NCI-H82 (cell line): Measurements from ENCODE around the gene QRICH2.
"Not testable (repeated sequence)": the region's sequence is repeated elsewhere in the genome, so short reads cannot be mapped to it uniquely, and the experiment has no call there.

ENCODE experiments used
- DNase-seq: peaks from one replicate; lab custom pipeline; 2025; lab: John Stamatoyannopoulos, UW

Gene QRICH2

DNA sequence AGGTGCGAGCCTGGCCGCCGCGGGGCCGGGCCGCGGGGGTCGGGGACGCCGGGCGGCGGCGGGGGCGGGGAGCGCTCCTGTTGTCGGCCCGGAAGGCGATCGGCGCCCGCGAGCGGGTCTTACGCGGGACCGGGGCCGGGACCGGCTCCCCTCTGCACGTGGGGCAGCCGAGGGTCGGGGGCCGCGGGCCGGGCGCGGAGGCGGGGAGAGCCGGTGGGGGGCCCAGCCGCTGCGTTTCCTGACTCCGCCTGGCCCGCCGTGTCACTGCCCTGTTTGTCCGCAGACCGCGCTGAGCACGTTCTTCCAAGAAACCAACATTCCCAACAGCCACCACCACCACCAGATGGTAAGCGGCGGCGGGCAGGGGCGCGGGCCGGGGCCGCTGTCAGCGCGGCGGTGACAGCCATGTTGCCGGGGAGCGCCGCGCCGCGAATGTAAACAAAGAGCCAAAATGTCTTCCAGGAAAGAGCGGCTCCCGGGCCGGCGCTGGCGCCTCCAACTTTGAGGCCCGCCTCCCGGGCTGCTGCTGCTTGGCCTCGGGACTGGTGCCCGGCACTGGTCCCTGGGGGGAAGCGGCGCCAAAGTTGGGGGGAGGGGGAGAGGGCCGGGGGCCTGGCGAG lies 42.3 kb downstream of the QRICH2 start:
- peak; percentile 51 for DNase-seq

DNA sequence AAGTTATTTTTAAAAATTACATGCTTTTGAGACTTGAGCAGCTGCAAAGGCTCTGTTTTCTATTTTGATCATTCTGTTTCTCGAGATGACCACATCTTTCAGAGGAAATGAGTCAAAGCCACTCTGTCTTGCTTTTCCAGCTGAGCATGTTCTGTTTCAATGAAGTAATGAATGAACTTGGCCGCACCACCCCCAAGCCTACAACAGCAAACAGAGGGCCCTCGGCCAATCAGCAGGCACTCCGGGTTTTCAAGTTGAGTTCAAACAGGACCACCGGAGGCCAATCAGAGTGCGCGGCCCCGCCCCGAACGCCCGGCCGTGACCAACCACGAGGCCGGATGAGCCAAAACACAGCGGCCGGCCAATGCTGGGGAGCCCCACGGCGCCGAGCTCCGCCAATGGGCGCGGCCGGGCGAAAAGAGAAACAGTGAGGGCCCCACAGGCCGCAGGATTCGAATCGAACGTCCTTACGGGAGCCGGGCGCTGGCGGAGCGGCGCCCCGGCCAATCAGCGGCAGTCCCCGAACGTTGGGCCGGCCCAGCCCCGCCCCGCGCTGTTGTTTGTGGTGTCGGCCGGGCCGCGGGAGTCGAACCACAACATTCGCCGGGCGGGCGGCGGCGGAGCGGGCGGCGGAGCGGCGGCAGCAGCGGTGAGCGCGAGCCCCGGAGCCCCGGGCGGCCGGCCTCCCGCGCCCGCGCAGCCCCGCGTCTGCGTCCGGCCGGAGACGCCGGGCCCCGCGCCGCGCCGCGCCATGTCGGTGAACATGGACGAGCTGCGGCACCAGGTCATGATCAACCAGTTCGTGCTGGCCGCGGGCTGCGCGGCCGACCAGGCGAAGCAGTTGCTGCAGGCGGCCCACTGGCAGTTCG lies 43.1 kb downstream of the QRICH2 start, which contains the start of gene UBALD2:
Gene UBALD2 (plus strand): TSS at position 594 of the 869 bp plus-strand sequence. CDS start 158 bp downstream, at position 752.
- DNase-seq, result peak; percentile 99

DNA sequence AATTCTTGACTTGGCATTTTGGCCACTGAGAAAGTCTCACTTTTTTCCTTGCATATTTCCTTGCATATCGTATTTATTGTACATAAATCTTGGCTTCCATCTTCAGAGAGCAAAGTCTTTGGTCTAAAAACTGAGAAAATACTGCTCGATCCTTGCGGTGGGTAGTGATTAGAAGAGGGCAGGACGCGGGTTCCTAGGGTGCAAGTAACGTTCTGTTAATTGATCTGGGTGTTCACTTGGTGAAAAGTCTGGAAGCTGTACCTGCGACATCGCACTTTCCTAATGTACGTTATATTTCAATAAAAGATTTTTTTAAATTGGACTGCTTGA lies 43.7 kb downstream of the QRICH2 start:
- no peak for DNase-seq

DNA sequence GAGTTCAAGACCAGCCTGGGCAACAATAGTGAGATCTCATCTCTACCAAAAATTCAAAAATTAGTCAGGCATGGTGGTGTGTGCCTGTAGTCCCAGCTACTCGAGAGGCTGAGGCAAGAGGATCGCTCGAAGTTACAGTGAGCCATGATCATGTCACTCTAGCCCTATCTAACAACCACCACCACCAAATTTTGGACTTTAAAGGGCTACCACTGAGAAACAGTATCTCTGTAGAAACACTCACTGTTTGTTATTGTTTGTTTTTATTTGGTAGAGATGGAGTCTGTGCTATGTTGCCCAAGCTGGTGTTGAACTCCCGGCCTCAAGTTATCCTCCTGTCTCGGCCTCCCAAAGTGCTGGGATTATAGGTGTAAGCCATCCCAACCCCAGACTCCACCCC lies 44.2 kb downstream of the QRICH2 start:
- no peak for DNase-seq

DNA sequence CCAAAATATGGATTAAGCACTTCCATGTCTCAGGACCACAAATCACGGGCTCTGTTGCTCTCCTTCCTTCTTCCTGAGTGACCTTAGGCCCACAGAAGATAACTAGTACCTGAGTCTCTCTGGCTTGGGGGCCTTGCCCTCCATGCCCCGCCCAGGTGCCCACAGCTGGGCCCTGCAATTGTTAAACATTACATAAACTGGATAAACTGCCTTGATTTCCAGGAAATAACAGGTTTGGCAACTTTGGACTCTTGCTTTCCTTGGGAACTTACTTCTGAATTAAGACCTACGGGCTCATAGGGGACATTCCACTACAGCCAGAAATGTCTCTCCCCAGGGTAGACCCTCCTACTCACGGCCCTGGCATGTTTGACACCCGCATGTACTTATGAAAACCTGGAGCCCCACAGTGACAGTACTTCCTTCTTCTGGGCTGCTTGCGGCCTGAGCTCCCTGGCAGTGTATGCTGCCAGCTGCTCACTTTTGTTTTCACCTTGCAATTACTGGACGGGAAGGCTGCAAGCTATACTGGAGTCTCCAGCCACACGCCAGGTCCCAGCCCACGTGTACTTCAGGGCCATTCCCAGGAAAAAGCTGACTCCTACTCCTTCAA lies 45.2 kb downstream of the QRICH2 start:
- no peak for DNase-seq

DNA sequence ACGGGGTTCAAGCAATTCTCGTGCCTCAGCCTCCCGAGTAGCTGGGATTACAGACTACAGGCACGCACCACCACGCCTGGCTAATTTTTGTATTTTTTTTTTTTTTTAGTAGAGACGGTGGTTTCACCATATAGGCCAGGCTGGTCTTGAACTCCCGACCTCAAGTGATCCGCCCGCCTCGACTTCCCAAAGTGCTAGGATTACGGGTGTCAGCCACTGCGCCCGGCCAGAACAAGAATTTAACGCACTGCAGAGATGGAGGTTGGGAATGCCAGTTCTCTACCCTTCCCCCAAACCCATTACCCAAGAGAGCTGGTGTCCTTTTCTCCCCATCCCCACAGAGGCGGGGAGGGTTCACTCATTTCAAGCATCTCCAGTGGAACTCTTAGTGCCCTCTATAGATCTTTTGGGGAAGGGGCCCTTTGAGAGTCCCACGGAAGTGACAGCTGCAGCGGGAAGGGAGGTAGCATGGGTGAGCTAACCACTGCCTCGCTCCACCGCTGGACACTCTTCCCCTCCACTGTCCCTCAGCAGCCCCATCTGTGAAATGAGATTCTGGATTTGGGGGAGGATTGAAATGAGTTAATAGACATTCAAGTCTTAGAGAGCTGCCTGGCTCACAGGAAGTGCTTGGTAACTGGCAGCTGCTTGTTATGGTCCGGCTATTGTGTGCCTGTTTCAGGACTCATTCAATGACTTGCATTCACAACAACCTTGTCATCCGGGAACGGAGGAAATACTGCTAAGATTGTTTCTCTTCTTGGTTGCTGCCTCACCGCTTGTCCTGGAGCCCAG lies 46.5 kb downstream of the QRICH2 start:
- no peak for DNase-seq

DNA sequence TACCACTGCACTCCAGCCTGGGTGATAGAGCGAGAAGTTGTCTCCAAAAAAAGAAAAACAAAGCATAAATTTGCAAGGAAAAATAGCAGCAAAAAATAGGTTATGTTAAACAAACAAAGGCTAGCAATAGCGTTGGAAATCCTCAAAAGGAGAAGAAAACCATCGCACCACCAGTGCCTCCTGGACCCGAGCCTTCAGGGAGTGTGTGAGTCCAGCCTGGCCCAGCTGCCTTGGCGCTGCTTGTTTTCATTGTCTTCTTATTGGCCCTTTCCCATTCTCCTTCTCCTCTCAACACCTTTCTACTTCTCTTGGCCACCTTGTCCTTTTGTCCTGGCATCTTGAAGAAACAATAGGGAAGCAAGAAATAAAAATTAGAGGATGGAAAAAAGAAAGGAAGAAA lies 47.4 kb downstream of the QRICH2 start:
- no peak for DNase-seq

DNA sequence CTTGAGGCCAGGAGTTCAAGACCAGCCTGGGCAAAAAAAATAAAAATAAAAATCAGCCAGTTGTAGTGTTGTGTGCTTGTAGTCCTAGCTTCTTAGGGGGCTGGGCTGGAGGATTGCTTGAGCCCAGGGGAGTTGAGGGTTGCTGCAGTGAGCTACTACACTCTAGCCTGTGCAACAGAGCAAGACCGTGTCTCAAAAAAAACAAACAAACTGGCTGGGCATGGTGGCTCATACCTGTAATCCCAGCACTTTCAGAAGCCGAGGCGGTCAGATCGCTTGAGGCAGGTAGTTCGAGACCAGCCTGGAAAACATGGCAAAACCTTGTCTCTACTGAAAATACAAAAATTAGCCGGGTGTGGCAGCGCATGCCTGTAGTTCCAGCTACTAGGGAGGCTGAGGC lies 47.9 kb downstream of the QRICH2 start:
- no peak for DNase-seq

DNA sequence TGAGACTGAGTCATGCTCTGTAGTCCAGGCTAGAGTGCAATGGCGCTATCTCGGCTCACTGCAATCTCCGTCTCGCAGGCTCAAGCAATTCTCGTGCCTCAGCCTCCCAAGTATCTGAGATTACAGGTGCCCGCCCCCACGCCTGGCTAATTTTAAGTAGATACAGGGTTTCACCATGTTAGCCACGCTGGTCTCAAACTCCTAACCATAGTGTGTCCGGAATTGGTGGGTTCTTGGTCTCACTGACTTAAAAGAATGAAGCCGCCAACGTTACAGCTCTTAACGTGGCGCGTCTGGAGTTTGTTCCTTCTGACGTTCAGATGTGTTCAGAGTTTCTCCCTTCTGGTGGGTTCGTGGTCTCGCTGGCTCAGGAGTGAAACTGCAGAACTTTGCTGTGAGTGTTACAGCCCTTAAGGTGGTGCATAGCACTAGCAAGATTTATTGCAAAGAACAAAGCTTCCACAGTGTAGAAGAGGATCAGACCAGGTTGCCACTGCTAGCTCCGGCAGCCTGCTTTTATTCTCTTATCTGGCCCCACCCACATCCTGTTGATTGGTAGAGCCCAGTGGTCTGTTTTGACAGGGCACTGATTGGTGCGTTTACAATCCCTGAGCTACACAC lies 51.5 kb downstream of the QRICH2 start:
- DNase-seq, result not testable (repeated sequence)

DNA sequence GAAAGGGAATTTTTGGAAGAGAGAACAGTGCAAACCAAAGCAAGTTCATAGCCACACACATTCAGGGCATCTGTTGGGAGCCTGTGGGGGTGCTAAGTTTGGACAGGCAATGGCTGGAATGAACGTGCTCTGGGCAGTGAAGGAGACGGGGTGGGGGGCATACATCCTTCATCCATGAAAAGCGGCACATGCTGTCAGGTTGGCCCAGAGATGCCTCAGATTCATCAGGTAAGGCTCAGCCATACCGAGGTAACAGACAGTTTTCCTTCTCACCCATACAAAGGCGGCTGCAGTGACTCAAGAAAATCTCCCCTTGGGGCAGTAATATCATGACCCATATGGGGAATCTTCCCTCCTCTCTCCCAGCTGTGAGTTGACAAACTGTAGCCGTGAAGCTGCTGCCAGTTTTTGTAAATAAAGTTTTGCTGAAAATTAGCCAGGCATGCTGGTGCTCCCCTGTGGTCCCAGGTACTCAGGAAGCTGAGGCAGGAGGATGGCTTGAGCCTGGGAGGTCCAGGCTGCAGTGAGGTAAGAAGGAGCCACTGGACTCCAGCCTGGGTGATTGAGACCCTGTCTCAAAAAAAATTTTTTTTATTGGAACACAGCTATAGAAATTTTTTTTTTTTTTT lies 52.2 kb downstream of the QRICH2 start:
- no peak for DNase-seq

DNA sequence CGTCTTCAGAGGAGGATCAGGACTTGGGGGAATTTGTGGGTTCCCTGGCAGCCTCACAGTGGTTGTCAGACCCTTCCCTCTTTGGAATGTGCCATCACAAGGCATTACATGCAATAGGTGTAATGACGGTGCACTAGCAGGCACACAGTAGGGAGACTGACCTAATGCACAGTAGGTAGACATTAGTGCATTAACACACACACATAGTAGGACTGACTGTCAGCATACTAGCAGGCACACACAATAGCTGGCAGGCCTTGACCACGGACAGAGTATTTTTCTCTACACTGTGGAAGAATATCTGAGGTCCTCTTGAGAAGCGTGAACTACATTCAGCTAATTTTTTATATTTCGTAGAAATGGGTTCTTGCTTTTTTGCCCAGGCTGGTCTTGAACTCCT lies 53.8 kb downstream of the QRICH2 start:
- no peak for DNase-seq

DNA sequence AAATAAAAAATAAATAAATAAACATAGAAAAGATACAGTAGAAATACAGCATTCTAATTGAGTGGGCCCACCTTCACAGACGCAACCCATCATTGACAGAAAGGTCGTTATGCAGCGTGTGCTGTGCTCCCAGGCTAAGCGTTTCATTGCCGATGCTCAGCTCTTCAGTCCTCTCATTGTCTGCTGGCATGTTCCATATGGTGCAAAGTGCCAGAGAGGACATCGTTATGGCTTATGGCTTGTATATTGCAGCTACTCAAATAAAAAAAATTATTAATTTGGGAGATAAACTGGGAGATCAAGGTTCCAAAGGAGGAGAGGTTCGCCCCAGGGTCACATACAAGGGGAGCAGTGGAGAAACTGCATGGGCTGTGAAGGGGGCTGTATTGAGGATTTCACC lies 54.2 kb downstream of the QRICH2 start:
- no peak for DNase-seq

DNA sequence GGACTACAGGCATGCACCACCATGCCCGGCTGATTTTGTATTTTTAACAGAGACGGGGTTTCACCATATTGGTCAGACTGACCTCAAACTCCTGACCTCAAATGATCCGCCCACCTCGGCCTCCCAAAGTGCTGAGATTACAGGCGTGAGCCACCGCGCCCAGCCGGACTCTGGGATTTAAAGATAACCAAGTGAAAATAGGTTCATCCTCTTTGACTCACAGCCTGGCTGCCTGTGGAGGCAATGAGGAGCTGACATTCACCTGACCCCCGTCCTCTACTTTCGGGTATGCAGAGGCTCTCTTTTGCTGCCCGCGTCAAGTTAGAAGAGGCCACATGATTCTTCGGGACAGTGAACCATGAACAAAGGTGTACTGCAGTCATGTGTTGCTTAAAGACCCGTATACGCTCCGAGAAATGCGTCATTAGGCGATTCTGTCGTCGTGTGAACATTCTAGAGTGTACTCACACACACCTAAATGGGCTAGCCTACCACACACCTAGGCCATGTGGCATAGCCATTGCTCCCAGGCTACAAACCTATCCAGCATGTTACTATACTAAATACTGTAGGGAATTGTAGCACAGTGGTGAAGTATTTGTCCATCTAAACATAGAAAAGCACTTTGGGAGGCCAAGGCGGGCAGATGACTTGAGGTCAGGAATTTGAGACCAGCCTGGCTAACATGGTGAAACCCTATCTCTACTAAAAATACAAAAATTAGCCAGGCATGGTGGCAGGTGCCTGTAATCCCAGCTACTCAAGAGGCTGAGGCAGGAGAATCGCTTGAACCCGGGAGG lies 54.9 kb downstream of the QRICH2 start:
- not testable (repeated sequence) for DNase-seq

DNA sequence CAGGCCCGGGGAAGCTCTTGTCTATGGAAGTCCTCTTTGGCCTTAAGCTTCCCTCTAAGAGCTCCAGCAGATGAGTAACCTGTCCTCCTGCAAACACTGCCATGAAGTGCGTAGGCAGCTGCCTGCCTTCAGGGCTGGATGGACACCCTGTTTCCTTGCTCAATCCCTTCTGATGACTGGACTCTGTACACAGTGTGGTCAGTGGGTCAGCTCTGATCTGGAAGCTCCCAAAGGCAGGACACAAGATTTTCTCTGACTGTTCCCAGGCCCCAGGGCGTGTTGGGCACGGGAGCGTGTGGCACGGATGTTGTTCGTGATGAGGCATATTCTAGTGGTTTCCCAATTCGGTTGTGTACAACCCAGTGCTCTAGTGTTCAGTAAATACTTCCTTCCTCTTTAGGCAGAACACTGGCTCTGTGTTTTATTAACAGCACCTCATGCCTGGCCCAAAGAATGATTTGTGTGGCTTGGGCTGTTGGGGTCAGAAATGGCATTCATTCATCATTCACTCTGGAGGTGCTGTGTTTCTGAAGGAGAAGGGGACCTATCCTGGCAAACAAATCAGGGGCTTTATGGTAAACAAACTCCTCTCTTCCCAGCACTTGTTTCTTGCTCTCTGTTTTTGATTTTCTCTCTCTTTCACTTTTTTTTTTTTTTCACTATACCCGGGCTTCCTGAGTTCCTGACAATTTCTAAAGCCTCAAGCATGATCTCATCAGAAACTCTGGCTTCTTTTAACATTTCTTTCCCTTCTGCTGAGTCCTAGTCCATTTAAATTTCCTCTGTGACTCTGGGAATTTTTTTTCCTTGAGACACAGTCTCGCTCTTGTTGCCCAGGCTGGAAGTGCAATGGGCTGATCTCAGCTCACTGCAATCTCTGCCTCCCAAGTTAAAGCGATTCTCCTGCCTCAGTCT lies 55.8 kb downstream of the QRICH2 start:
- DNase-seq, result no peak

DNA sequence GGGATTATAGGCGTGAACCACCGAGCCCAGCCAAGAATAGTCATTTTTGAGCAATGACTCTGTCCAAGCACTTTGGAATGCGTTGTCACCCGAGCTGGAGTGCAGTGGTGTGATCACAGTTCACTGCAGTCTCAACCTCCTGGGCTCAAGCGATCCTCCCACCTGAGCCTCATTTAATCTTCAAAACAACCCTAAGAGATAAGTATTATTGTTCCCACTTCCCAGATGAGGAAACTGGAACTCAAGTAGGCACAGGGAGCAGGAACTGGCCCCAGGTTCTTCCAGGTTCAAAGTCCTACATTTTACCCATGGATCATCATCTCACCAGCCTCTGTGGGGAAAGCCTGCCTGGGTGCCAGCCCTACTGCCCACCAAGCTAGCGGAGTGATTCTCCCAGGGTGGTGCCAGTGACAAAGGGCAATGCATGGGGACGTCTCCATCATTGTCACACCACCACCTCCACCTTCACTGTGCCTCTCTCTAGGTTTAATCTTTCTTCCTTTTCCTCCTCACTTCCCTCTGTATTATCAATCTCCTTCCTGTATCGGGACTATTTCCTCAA lies 56.5 kb downstream of the QRICH2 start:
- DNase-seq, result no peak

DNA sequence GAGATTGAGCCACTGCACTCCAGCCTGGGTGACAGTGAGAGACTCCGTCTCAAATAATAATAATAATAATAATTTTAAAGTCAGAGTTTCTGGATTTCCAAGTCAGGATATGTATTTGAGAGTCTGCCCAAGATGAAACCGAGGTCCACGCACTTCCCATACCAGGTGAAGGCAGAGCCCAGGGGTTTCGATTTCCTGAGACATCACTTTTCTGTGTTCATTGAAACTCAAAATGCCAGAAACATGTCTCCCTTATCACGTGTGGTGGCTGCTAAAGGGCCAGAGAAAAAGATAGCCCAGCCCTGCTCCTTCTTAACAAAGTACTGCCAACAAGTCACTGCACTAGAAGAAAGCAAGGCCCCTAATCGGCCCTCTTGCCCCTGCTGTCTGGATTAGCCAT lies 57.9 kb downstream of the QRICH2 start:
- DNase-seq, result no peak

DNA sequence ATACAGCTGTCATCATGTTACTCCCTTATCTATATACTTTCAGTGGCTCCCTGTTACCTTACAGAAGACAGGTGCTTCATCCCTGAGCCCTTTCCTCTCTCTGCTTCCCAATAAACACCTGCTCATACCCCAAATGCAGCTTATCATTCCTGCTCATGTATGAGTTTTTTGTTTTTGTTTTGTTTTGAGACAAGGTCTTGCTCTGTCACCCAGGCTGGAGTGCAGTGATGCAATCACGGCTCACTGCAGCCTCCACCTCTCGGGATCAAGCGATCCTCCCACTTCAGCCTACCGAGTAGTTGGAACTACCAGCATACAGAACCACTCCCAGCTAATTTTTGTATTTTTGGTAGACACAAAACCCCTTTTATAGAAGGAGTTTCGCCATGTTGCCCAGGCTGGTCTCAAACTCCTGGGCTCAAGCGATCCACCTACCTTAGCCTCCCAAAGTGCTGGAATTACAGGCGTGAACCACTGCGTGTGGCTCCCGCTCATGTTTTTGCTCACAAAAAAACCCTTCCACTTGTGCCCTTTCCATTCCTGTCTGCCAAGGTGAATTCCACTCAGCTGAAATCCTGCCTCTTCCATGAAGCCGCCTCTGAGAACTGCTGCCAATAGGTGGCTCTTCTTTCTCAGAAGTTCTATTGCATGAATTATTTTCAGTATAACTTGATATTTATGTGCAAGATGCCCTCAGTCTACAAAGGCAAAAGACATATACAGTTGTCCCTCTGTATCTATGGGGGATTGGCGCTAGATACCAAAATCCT lies 59.9 kb downstream of the QRICH2 start:
- no peak for DNase-seq

DNA sequence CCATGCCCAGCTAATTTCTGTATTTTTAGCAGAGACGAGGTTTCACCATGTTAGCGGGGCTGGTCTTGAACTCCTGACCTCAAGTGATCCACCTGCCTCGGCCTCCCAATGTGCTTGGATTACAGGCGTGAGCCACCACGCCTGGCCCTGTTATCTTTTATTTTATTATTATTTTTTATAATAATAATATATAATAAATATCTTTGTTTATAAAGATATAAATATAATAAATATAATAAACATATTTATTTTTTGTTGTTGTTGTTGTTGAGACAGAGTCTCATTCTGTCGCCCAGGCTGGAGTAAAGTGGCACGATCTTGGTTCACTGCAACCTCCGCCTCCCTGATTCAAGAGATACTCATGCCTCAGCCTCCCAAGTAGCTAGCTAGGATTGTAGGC lies 60.8 kb downstream of the QRICH2 start:
- DNase-seq, result no peak
